Measurements from ENCODE around the gene TXNDC15.

The TXNDC15 gene

DNA sequence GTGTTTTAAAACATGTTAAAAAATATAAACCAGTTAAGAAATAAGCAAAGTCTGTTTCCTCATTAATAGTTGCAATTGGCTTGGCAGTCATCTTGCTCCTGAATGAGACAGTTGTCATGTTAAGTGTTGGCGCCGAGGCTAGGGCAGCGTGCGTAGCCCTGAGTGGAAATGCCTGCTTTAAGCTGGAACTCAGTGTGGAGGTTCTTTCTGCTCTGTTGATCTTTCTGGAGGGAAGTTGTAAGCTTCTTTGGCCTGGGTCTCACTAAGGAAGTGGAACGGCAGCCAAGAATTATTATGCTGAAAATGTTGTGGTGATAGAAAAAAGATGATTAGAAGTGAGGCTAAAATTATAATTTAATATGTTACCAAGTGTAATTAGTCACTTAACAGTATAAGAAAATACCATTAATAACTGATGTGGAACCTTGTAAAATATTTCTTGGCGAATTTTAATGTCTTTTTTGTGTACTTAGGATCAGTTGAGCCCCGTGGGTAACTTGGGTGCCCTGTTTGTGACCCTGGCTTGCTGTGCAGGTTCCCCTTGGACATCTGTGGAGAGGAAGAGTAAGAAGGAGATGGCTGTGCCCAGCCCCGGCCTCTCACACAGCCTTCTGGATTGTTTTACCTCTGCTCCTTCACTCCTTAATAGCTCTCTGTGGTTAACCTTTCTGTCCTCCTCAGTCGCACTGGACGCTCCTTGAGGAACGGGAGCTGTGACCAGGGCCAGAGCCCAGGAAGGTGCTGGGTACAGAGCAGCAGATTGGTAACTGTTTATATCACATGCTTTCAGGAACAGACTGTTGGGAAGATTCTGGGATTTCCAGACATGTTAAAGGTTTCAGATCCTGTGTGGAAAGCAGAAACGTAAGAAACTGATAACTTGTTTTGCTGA lies 61.8 kb downstream of the TXNDC15 start:
- TF ChIP-seq, protein P1, sequence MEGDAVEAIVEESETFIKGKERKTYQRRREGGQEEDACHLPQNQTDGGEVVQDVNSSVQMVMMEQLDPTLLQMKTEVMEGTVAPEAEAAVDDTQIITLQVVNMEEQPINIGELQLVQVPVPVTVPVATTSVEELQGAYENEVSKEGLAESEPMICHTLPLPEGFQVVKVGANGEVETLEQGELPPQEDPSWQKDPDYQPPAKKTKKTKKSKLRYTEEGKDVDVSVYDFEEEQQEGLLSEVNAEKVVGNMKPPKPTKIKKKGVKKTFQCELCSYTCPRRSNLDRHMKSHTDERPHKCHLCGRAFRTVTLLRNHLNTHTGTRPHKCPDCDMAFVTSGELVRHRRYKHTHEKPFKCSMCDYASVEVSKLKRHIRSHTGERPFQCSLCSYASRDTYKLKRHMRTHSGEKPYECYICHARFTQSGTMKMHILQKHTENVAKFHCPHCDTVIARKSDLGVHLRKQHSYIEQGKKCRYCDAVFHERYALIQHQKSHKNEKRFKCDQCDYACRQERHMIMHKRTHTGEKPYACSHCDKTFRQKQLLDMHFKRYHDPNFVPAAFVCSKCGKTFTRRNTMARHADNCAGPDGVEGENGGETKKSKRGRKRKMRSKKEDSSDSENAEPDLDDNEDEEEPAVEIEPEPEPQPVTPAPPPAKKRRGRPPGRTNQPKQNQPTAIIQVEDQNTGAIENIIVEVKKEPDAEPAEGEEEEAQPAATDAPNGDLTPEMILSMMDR (IDR thresholded peaks at IDR 0.05; ENCODE audit: poor library complexity, severe bottlenecking): no peak

DNA sequence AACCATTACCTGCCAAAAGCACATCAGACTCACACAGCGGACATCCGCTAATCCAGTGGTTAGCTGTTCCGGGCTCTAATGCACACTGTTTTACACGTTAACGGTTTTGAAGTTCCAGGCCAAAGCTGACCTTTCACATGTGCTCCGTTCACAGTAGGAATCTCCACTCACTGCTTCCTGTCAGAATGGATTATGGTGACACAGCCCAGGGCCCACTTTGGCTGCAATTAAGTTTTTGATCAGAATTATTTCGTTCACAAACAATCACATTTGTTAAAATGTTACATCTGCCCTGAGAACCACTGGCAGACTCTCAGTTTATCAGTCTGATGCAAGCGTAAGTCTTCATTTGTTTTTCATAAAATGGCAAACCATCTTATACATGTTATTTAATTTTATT lies 63.4 kb downstream of the TXNDC15 start:
- TF ChIP-seq, protein P1 (IDR thresholded peaks at IDR 0.05; ENCODE audit: poor library complexity, severe bottlenecking): no peak
- Histone ChIP-seq H3K36me3 (ENCODE audit: low read depth) (peaks cover 11% of the 10 kb centered on the region), H3K4me3 (ENCODE audit: severe bottlenecking) (no peak overlapping the region), H3K27me3 (ENCODE audit: insufficient read depth, poor library complexity, severe bottlenecking) (no peaks in the 10 kb centered on the region), H3K4me1 (ENCODE audit: insufficient read depth, poor library complexity, severe bottlenecking) (no peaks in the 10 kb centered on the region), H3K27ac (ENCODE audit: poor library complexity, severe bottlenecking) (no peak overlapping the region), H3K9me3 (ENCODE audit: severe bottlenecking) (no peaks in the 10 kb centered on the region)
- no peak for DNase-seq (ENCODE audit: low spot score)
- no peak for ATAC-seq (ENCODE audit: low read depth)

More for the DNA sequence above, 61.8 kb downstream of the TXNDC15 start:
- DNase-seq (ENCODE audit: low spot score): no peak
- peaks cover 19% of the 10 kb centered on the region for H3K36me3 ChIP-seq (ENCODE audit: low read depth)
- no peak for ATAC-seq (ENCODE audit: low read depth)
- H3K27ac ChIP-seq (ENCODE audit: poor library complexity, severe bottlenecking): no peak overlapping the region
- H3K27me3 ChIP-seq (ENCODE audit: insufficient read depth, poor library complexity, severe bottlenecking): no peaks in the 10 kb centered on the region
- H3K4me1 ChIP-seq (ENCODE audit: insufficient read depth, poor library complexity, severe bottlenecking): no peaks in the 10 kb centered on the region
- no peaks in the 10 kb centered on the region for H3K9me3 ChIP-seq (ENCODE audit: severe bottlenecking)
- no peak overlapping the region for H3K4me3 ChIP-seq (ENCODE audit: severe bottlenecking)

DNA sequence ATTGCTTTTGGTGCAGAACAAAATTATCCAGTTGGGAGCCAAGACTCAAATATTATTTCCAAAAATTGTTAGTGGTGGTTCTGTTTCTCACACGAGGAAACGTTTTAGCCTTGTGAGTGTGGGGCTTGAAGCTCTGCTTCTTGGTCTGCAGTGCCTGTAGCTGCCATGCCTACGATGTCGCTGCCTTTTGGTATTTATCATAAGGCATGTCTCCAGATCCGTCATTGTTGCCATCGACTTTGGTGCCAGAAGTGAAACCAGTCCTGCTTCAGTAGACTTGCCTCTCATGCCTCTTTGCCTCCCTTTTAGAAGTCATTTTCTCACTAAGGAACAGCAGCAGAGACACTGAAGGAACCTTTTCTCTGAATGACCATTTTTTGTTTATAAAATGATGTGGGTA lies 63.9 kb downstream of the TXNDC15 start:
- Histone ChIP-seq H3K27me3 (ENCODE audit: insufficient read depth, poor library complexity, severe bottlenecking) (no peaks in the 10 kb centered on the region), H3K27ac (ENCODE audit: poor library complexity, severe bottlenecking) (no peak overlapping the region), H3K4me1 (ENCODE audit: insufficient read depth, poor library complexity, severe bottlenecking) (no peaks in the 10 kb centered on the region), H3K9me3 (ENCODE audit: severe bottlenecking) (no peaks in the 10 kb centered on the region), H3K36me3 (ENCODE audit: low read depth) (peaks cover 11% of the 10 kb centered on the region), H3K4me3 (ENCODE audit: severe bottlenecking) (no peak overlapping the region)
- ATAC-seq (ENCODE audit: low read depth) (no peak), DNase-seq (ENCODE audit: low spot score) (no peak)
- TF ChIP-seq, protein P1 (IDR thresholded peaks at IDR 0.05; ENCODE audit: poor library complexity, severe bottlenecking): no peak

DNA sequence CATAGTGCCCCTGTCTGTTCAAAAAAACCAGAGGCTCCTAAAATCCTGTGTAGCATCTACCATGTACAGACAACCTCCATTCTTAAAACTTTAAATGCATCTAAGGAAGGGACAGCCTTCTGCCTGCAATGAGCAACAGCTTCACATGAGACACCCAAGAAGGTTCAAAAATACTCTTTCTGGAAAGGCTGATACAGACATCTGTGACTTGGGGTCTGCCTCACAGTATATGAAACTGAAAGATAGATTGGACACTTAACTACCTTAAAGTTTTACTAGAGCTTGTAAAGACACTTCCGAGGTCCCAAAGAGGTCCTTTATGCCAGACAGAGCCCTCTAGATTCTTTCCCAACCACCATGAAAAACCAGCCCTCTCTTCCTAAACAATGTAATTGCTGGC lies 65.3 kb downstream of the TXNDC15 start:
- no peak for DNase-seq (ENCODE audit: low spot score)
- no peaks in the 10 kb centered on the region for H3K4me1 ChIP-seq (ENCODE audit: insufficient read depth, poor library complexity, severe bottlenecking)
- H3K27me3 ChIP-seq (ENCODE audit: insufficient read depth, poor library complexity, severe bottlenecking): no peaks in the 10 kb centered on the region
- H3K4me3 ChIP-seq (ENCODE audit: severe bottlenecking): no peak overlapping the region
- peaks cover 11% of the 10 kb centered on the region for H3K36me3 ChIP-seq (ENCODE audit: low read depth)
- no peaks in the 10 kb centered on the region for H3K9me3 ChIP-seq (ENCODE audit: severe bottlenecking)
- TF ChIP-seq, protein P1 (IDR thresholded peaks at IDR 0.05; ENCODE audit: poor library complexity, severe bottlenecking): no peak
- H3K27ac ChIP-seq (ENCODE audit: poor library complexity, severe bottlenecking): no peak overlapping the region
- ATAC-seq (ENCODE audit: low read depth): no peak

DNA sequence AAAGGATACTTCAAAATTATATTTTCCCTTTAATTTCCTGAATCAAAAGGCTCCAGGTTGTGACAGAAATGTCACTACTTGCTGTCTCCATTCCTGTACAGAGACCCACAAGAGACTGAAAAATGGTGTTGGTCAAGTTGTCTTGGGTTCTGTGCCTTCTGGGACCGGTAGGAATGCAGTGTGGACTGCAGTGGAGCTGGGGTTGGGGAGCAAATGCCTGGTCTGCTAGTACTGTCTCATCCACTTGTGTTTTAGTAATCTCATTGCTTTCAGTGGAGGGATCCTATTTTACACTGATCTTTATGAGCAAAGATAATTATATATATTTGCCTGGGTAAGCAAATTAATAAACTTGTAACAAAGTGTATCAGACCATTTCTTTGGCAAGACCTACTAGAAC lies 69.4 kb downstream of the TXNDC15 start:
- no peaks in the 10 kb centered on the region for H3K4me1 ChIP-seq (ENCODE audit: insufficient read depth, poor library complexity, severe bottlenecking)
- H3K27ac ChIP-seq (ENCODE audit: poor library complexity, severe bottlenecking): no peak overlapping the region
- no peaks in the 10 kb centered on the region for H3K9me3 ChIP-seq (ENCODE audit: severe bottlenecking)
- H3K27me3 ChIP-seq (ENCODE audit: insufficient read depth, poor library complexity, severe bottlenecking): no peaks in the 10 kb centered on the region
- no peak overlapping the region for H3K4me3 ChIP-seq (ENCODE audit: severe bottlenecking)
- no peaks in the 10 kb centered on the region for H3K36me3 ChIP-seq (ENCODE audit: low read depth)
- DNase-seq (ENCODE audit: low spot score) (no peak), ATAC-seq (ENCODE audit: low read depth) (no peak)
- TF ChIP-seq, protein P1 (IDR thresholded peaks at IDR 0.05; ENCODE audit: poor library complexity, severe bottlenecking): no peak
